Activated naive CD8-positive, alpha-beta T cell (primary cell): ENCODE data around the gene RADX.

Source experiments
- H3K27ac Mint-ChIP-seq: one replicate; pipeline ENCODE4 v1.8.0; 2021; ENCODE audit warnings: mixed read lengths
- H3K27me3 Mint-ChIP-seq: one replicate; pipeline ENCODE4 v1.8.0; 2021; ENCODE audit warnings: mixed read lengths
- H3K36me3 Mint-ChIP-seq: one replicate; pipeline ENCODE4 v1.8.0; 2021; ENCODE audit warnings: mixed read lengths
- H3K4me1 Mint-ChIP-seq: one replicate; pipeline ENCODE4 v1.8.0; 2021; ENCODE audit warnings: low read depth, mixed read lengths
- H3K4me3 Mint-ChIP-seq: one replicate; pipeline ENCODE4 v1.8.0; 2021; ENCODE audit warnings: mild to moderate bottlenecking, mixed read lengths
- H3K9me3 Mint-ChIP-seq: one replicate; pipeline ENCODE4 v1.8.0; 2021; ENCODE audit warnings: low read depth, mixed read lengths

RADX gene

DNA sequence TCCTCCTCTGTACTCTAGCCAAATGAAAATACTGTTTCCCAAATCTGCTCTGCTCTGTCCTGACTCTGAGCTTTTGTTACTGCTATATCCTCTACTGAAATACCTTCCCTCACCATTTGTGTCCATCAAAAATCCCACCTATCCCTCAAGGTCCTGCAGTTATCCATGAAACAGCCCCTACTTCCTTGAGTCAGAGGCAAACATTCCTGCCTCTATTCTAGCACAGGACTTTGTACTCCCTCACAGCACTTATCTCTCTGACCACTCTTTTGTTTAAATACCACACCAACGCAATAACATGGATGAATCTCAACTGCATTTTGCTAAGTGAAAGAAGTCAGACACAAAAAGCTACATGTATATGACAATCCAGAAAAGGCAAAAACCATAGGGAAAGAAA is 104.2 kb downstream of the RADX start:
- no peaks in the 10 kb centered on the region for H3K9me3 Mint-ChIP-seq
- no peak overlapping the region for H3K4me3 Mint-ChIP-seq
- no peaks in the 10 kb centered on the region for H3K36me3 Mint-ChIP-seq
- no peak overlapping the region for H3K27ac Mint-ChIP-seq
- peaks cover 4% of the 10 kb centered on the region for H3K27me3 Mint-ChIP-seq
- no peaks in the 10 kb centered on the region for H3K4me1 Mint-ChIP-seq

DNA sequence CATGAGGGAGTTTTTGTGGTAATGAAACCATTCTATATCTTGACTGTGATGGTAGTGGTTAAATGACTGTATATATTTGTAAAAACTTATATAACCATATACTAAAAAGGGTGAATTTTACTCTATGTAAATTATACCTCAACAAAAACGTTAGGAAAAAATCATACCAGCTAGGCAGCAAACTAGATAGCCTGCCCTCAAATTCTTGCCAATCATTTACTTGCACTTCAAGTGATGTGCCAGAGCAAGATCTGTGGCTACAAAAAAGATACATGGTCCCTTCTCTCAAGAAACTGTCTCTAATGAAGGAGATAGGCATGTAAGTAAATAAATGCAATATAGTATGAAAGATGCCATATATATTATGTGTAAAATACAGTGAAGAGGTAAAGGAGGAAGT is 104.7 kb downstream of the RADX start:
- H3K27ac Mint-ChIP-seq = no peak overlapping the region
- no peaks in the 10 kb centered on the region for H3K9me3 Mint-ChIP-seq
- peaks cover 4% of the 10 kb centered on the region for H3K27me3 Mint-ChIP-seq
- no peak overlapping the region for H3K4me3 Mint-ChIP-seq
- no peaks in the 10 kb centered on the region for H3K36me3 Mint-ChIP-seq
- H3K4me1 Mint-ChIP-seq = no peaks in the 10 kb centered on the region

DNA sequence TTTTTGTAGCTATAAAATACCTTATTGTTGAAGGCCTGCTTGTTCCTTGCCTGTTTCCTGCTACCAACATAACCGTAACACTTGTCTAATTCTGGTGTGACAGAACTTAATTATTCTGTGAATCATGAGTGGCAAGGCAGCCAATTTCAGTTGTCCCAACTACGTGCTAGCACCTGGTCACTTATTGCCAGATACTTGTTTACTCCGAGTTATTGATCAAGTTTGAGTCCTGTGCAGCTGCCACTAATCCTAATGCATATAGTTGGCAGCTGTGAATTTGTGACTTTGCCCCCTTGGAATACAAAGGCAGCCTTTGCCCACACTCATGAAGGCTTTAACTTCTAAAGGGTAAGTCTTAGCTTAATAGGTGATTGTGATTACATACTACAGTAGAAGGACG is 106.9 kb downstream of the RADX start:
- peaks cover 4% of the 10 kb centered on the region for H3K27me3 Mint-ChIP-seq
- H3K4me3 Mint-ChIP-seq = no peak overlapping the region
- no peaks in the 10 kb centered on the region for H3K4me1 Mint-ChIP-seq
- no peaks in the 10 kb centered on the region for H3K36me3 Mint-ChIP-seq
- H3K9me3 Mint-ChIP-seq = no peaks in the 10 kb centered on the region
- H3K27ac Mint-ChIP-seq = no peak overlapping the region

DNA sequence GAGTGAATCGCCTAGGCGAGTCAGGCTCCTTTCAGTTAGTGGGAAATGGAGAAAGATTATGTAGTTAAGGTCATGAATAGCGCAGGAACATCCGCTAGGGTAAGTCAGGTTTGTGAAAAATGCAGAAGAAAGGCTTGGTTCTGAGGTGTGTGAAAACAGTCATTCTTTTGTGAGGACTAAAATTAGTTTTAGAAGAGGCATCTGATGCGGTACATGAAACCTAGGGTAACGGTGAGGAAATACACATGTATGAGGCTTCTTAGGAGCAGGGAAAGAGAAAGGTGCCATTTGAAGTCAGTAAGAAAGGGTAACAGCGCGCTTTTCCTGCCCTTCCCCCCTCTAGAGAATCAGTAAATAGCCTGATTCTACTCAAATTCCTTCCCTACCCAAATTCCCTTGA is 114.2 kb downstream of the RADX start:
- H3K36me3 Mint-ChIP-seq = no peaks in the 10 kb centered on the region
- H3K9me3 Mint-ChIP-seq = no peaks in the 10 kb centered on the region
- peaks cover 12% of the 10 kb centered on the region for H3K4me1 Mint-ChIP-seq
- H3K27ac Mint-ChIP-seq = no peak overlapping the region
- H3K4me3 Mint-ChIP-seq = peak overlapping the region; percentile 80
- peaks cover 17% of the 10 kb centered on the region for H3K27me3 Mint-ChIP-seq

DNA sequence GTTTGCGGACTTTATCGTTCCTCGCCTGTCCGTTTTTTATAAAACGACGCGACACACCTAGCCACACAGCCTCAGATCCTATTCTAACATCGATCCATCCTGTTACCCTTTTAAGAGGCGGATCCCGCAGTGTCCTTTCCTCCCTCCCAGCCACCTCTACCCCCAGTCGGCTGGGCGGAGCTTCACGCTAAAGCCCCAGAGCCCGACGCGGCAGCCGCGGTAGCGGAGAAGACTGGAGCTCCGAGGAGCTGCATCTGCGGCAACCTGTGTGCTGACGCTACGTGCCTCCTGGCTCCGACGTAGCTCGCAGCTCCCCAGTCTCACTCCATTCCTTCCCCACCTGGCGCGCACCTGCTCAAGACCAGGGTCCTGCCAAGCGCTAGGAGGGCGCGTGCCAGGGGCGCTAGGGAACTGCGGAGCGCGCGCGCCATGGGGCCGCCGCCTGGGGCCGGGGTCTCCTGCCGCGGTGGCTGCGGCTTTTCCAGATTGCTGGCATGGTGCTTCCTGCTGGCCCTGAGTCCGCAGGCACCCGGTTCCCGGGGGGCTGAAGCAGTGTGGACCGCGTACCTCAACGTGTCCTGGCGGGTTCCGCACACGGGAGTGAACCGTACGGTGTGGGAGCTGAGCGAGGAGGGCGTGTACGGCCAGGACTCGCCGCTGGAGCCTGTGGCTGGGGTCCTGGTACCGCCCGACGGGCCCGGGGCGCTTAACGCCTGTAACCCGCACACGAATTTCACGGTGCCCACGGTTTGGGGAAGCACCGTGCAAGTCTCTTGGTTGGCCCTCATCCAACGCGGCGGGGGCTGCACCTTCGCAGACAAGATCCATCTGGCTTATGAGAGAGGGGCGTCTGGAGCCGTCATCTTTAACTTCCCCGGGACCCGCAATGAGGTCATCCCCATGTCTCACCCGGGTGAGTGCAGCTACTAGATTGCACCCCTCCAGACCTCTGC is 115.0 kb downstream of the RADX start, which contains the start of gene RNF128:
TSS of gene RNF128 (plus strand) at position 217 of the 953 bp plus-strand sequence. CDS start at position 430, 213 bp downstream.
- peak within 1 kb of the TSS; percentile 80 for H3K4me3 Mint-ChIP-seq
- no peaks in the 10 kb centered on the region for H3K9me3 Mint-ChIP-seq
- peaks cover 20% of the 10 kb centered on the region for H3K27me3 Mint-ChIP-seq
- H3K36me3 Mint-ChIP-seq = no peaks in the 10 kb centered on the region
- H3K4me1 Mint-ChIP-seq = peaks cover 12% of the 10 kb centered on the region
- H3K27ac Mint-ChIP-seq = no peak within 1 kb of the TSS

DNA sequence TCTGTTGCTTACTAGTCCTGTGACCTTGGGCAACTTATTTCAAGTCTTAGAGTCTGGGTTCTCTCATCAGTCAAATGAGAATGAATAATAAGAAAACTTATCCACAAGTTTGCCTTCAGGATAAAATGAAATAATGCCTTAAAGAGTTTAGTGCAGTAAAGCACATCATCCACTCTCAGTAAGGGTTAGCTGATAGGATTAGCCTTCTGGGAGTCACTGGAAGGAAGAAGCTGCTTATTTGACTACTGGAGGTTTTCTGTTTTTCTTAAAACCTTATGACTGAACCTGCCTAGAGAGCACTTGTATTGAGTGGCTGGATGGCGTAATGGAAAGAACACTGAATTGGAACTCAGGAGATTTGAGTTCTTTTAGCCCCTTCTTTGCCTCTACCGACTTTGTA is 116.6 kb downstream of the RADX start:
- Mint-ChIP-seq H3K27ac (no peak overlapping the region), H3K9me3 (no peaks in the 10 kb centered on the region), H3K4me1 (peaks cover 12% of the 10 kb centered on the region), H3K4me3 (no peak overlapping the region), H3K36me3 (no peaks in the 10 kb centered on the region), H3K27me3 (peaks cover 20% of the 10 kb centered on the region)
